GM23338 (cell line): ENCODE data around the gene ITGB1BP1. TPM values are rescaled to one million over a fixed set of nuclear protein-coding genes. Genes with fewer than 3 reads are reported as not detected.

Source experiments
- ATAC-seq: fragments of 200-7000 bp; cut with Tn5 transposase; 3 replicates; pipeline ENCODE4 v1.9.1; 2020
- DNase-seq: peaks from one replicate; pipeline ENCODE4 v3.0.0-alpha.2; 2015; ENCODE audit warnings: low spot score
- H2AFZ ChIP-seq: fragments of 200-600 bp; sonication (generic); 2 replicates; pipeline ENCODE4 v1.8.0; 2016; ENCODE audit warnings: antibody characterized with exemption, mild to moderate bottlenecking, moderate library complexity
- H3F3A ChIP-seq: fragments of 200-600 bp; sonication (generic); replicated peaks from 2 replicates; pipeline ENCODE4 v1.8.0; 2017; ENCODE audit warnings: antibody characterized with exemption, mixed run types, low read depth
- H3K27ac ChIP-seq: fragments of 200-600 bp; sonication (generic); 2 replicates; pipeline ENCODE4 v1.6.1; 2016; ENCODE audit warnings: low read depth
- H3K27me3 ChIP-seq: fragments of 200-600 bp; sonication (generic); 2 replicates; pipeline ENCODE4 v1.8.0; 2016; ENCODE audit warnings: mild to moderate bottlenecking, mixed run types, moderate library complexity; ENCODE audit not compliant: insufficient read depth
- H3K36me3 ChIP-seq: fragments of 200-600 bp; sonication (generic); 2 replicates; pipeline ENCODE4 v1.8.0; 2016; ENCODE audit warnings: mild to moderate bottlenecking; ENCODE audit not compliant: insufficient read depth
- H3K4me1 ChIP-seq: fragments of 200-600 bp; sonication (generic); 2 replicates; pipeline ENCODE4 v1.8.0; 2016; ENCODE audit warnings: mild to moderate bottlenecking, moderate library complexity; ENCODE audit not compliant: insufficient read depth
- H3K4me2 ChIP-seq: fragments of 200-600 bp; sonication (generic); 2 replicates; pipeline ENCODE4 v1.7.1; 2017; ENCODE audit warnings: mixed run types
- H3K4me3 ChIP-seq: fragments of 200-600 bp; sonication (generic); 2 replicates; pipeline ENCODE4 v1.6.1; 2016; ENCODE audit warnings: mixed run types
- H3K79me2 ChIP-seq: fragments of 200-600 bp; sonication (generic); replicated peaks from 2 replicates; pipeline ENCODE4 v1.8.0; 2017; ENCODE audit warnings: mild to moderate bottlenecking; ENCODE audit not compliant: insufficient read depth
- H3K9me2 ChIP-seq: fragments of 200-600 bp; sonication (generic); 2 replicates; pipeline ENCODE4 v1.8.0; 2017; ENCODE audit not compliant: insufficient read depth
- H4K20me1 ChIP-seq: fragments of 200-600 bp; sonication (generic); replicated peaks from 2 replicates; pipeline ENCODE4 v1.8.0; 2017; ENCODE audit warnings: mild to moderate bottlenecking; ENCODE audit not compliant: insufficient read depth
- H3K27ac Mint-ChIP-seq: 2 replicates; pipeline ENCODE4 v1.8.0; 2020; ENCODE audit warnings: inconsistent platforms, mild to moderate bottlenecking, moderate library complexity, mixed read lengths
- H3K27me3 Mint-ChIP-seq: 3 replicates; pipeline ENCODE4 v1.8.0; 2022; ENCODE audit warnings: low read depth, mild to moderate bottlenecking, moderate library complexity, mixed read lengths, inconsistent platforms; ENCODE audit not compliant: insufficient read depth, poor library complexity
- H3K36me3 Mint-ChIP-seq: 3 replicates; pipeline ENCODE4 v1.8.0; 2021; ENCODE audit warnings: low read depth, mild to moderate bottlenecking, inconsistent platforms, moderate library complexity, mixed read lengths
- H3K4me1 Mint-ChIP-seq: 3 replicates; pipeline ENCODE4 v1.8.0; 2020; ENCODE audit warnings: mild to moderate bottlenecking, inconsistent platforms, mixed read lengths
- H3K4me3 Mint-ChIP-seq: 3 replicates; pipeline ENCODE4 v1.8.0; 2021; ENCODE audit warnings: moderate library complexity, mild to moderate bottlenecking, inconsistent platforms, mixed read lengths
- H3K9me3 Mint-ChIP-seq: 3 replicates; pipeline ENCODE4 v1.8.0; 2020; ENCODE audit warnings: moderate library complexity, mild to moderate bottlenecking, inconsistent platforms, mixed read lengths
- CREB1 ChIP-seq: fragments of 250-450 bp; sonication (Bioruptor Pico); IDR thresholded peaks from 2 replicates; pipeline ENCODE4 v1.5.0; 2020; ENCODE audit warnings: low read depth, mild to moderate bottlenecking, moderate library complexity
- CTCF ChIP-seq, 2 experiments: fragments of 200-600 bp in 1 of 2; sonication (generic) in 1 of 2; conservative IDR thresholded peaks; 2 replicates each; pipeline versions ENCODE4 v1.5.1 to v1.6.1; 2016 to 2017; ENCODE audit warnings: antibody characterized with exemption in 2 of 2, low read depth in 2 of 2, mild to moderate bottlenecking in 2 of 2, moderate library complexity in 1 of 2
- JUNB ChIP-seq: IDR thresholded peaks from one replicate; pipeline ENCODE4 v1.6.1; 2016; ENCODE audit warnings: antibody characterized with exemption; ENCODE audit not compliant: unreplicated experiment
- NANOG ChIP-seq: IDR thresholded peaks from 2 replicates; pipeline ENCODE4 v1.6.1; 2016; ENCODE audit warnings: antibody characterized with exemption, borderline replicate concordance
- POLR2AphosphoS5 ChIP-seq: IDR thresholded peaks from 2 replicates; pipeline ENCODE4 v1.6.1; 2016; ENCODE audit warnings: antibody characterized with exemption, low read depth
- ZNF114 ChIP-seq: fragments of 250-450 bp; sonication (Bioruptor Pico); IDR thresholded peaks from 2 replicates; pipeline ENCODE4 v1.5.0; 2020; ENCODE audit warnings: mild to moderate bottlenecking, moderate library complexity
- ZNF462 ChIP-seq: fragments of 250-450 bp; sonication (Bioruptor Pico); IDR thresholded peaks from 2 replicates; pipeline ENCODE4 v1.5.0; 2020; ENCODE audit warnings: mild to moderate bottlenecking, moderate library complexity
- polyA plus RNA-seq: library from polyadenylated mRNA; unstranded; fragments of >200 nt; fragmentation: Nextera tagmentation; extraction: Ambion mirVana; gene quantifications from 2 replicates; pipeline ENCODE4 v1.2.1, GENCODE V29; 2016
- total RNA-seq: library from RNA; depleted of rRNA; stranded (reverse); fragments of >200 nt; shearing (Covaris generic); gene quantifications from 2 replicates; pipeline ENCODE4 v1.2.3, GENCODE V29; 2014

The ITGB1BP1 gene
- total and polyA plus RNA-seq, 2 experiments from 2014 or later, result 29.1 to 63.5 TPM

GRCh38 chr2:9360701-9361100 lies 62.6 kb downstream of the ITGB1BP1 start (continued):
- no peak for TF ChIP-seq ZNF462
- TF ChIP-seq CTCF (conservative IDR thresholded peaks at IDR 0.05; ENCODE audit: low read depth in 2 of 2), result no peak
- no peak for TF ChIP-seq CREB1 (CRISPR knock-in tag)
- no peak for TF ChIP-seq JUNB
- TF ChIP-seq POLR2AphosphoS5, result no peak
- TF ChIP-seq NANOG, result no peak

- TF ChIP-seq ZNF114 (CRISPR knock-in tag), result no peak
- Histone ChIP-seq H3K4me2 (no peak overlapping the region), H3F3A (no peaks in the 10 kb centered on the region), H3K4me1 (peaks cover 21% of the 10 kb centered on the region), H3K4me3 (no peak overlapping the region), H3K9me2 (no peaks in the 10 kb centered on the region), H4K20me1 (no peaks in the 10 kb centered on the region), H3K36me3 (no peaks in the 10 kb centered on the region), H3K27me3 (no peaks in the 10 kb centered on the region), H3K27ac (no peak overlapping the region), H2AFZ (no peak overlapping the region), H3K79me2 (no peaks in the 10 kb centered on the region)
- Mint-ChIP-seq H3K36me3 (peaks cover 41% of the 10 kb centered on the region), H3K27ac (no peak overlapping the region), H3K4me3 (no peak overlapping the region), H3K4me1 (peaks cover 20% of the 10 kb centered on the region), H3K27me3 (no peaks in the 10 kb centered on the region), H3K9me3 (no peaks in the 10 kb centered on the region)
- no peak for DNase-seq
- no peak for ATAC-seq
Observed at GRCh38 chr2:9360110-9360509, 63.2 kb downstream of the ITGB1BP1 start.
